ENCODE data around the gene SPPL3.

DNA sequence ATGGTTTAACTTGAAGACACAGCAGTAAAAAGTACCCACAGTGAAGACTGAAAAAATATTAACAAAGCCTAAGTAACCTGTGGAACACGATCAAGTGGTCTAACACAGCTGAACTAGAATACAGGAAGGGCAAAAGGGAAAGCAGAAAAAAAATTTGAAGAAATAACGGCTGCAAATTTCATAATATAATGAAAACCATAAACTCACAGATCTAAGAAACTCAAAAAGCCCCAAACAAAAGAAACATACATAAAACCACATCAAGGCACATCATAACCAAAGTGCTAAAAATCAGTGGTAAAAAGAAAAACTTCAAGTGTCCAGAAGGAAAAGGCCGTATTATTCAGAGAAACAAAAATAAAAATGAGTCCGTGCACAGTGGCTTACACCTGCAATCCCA, 30.9 kb downstream of the SPPL3 start:
- TF ChIP-seq TCF4 (CRISPR knock-in tag; IDR thresholded peaks at IDR 0.05; ENCODE audit: borderline replicate concordance) (no peak), CSRNP3 (CRISPR knock-in tag; IDR thresholded peaks at IDR 0.05) (no peak), POU6F1 (CRISPR knock-in tag; IDR thresholded peaks at IDR 0.05; ENCODE audit: borderline replicate concordance, low read depth) (no peak), CREB5 (CRISPR knock-in tag; IDR thresholded peaks at IDR 0.05; ENCODE audit: low read depth) (no peak), OSR1 (CRISPR knock-in tag; IDR thresholded peaks at IDR 0.05) (no peak)
- TF ChIP-seq, protein P1, sequence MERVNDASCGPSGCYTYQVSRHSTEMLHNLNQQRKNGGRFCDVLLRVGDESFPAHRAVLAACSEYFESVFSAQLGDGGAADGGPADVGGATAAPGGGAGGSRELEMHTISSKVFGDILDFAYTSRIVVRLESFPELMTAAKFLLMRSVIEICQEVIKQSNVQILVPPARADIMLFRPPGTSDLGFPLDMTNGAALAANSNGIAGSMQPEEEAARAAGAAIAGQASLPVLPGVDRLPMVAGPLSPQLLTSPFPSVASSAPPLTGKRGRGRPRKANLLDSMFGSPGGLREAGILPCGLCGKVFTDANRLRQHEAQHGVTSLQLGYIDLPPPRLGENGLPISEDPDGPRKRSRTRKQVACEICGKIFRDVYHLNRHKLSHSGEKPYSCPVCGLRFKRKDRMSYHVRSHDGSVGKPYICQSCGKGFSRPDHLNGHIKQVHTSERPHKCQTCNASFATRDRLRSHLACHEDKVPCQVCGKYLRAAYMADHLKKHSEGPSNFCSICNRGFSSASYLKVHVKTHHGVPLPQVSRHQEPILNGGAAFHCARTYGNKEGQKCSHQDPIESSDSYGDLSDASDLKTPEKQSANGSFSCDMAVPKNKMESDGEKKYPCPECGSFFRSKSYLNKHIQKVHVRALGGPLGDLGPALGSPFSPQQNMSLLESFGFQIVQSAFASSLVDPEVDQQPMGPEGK (CRISPR knock-in tag; IDR thresholded peaks at IDR 0.05; ENCODE audit: borderline replicate concordance): no peak
- TF ChIP-seq, protein P2, sequence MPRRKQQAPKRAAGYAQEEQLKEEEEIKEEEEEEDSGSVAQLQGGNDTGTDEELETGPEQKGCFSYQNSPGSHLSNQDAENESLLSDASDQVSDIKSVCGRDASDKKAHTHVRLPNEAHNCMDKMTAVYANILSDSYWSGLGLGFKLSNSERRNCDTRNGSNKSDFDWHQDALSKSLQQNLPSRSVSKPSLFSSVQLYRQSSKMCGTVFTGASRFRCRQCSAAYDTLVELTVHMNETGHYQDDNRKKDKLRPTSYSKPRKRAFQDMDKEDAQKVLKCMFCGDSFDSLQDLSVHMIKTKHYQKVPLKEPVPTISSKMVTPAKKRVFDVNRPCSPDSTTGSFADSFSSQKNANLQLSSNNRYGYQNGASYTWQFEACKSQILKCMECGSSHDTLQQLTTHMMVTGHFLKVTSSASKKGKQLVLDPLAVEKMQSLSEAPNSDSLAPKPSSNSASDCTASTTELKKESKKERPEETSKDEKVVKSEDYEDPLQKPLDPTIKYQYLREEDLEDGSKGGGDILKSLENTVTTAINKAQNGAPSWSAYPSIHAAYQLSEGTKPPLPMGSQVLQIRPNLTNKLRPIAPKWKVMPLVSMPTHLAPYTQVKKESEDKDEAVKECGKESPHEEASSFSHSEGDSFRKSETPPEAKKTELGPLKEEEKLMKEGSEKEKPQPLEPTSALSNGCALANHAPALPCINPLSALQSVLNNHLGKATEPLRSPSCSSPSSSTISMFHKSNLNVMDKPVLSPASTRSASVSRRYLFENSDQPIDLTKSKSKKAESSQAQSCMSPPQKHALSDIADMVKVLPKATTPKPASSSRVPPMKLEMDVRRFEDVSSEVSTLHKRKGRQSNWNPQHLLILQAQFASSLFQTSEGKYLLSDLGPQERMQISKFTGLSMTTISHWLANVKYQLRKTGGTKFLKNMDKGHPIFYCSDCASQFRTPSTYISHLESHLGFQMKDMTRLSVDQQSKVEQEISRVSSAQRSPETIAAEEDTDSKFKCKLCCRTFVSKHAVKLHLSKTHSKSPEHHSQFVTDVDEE (CRISPR knock-in tag; IDR thresholded peaks at IDR 0.05): no peak

All from SK-N-SH treated with all-trans-retinoic acid at 6 μM for 48 hours (cell line).